NOMO-1 treated with dmso at 0.1 percent for 144 hours (cell line): ENCODE data around the gene PRR23E.

Experiments used
- DNase-seq: peaks from one replicate; lab custom pipeline; 2025; ENCODE audit not compliant: unreplicated experiment; lab: John Stamatoyannopoulos, UW

Gene PRR23E, protein sequence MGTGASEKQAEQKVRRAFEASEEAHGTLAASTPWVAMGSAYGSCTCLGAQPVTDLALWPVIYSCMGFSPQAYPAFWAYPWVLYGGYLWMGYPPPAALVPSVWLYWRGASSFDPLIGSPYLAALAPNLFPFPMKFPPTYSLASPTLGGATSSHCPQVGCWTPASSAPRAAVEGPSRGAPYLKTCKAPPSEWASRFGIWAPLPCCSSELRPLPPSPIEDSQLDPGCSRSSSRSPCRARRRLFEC

DNA sequence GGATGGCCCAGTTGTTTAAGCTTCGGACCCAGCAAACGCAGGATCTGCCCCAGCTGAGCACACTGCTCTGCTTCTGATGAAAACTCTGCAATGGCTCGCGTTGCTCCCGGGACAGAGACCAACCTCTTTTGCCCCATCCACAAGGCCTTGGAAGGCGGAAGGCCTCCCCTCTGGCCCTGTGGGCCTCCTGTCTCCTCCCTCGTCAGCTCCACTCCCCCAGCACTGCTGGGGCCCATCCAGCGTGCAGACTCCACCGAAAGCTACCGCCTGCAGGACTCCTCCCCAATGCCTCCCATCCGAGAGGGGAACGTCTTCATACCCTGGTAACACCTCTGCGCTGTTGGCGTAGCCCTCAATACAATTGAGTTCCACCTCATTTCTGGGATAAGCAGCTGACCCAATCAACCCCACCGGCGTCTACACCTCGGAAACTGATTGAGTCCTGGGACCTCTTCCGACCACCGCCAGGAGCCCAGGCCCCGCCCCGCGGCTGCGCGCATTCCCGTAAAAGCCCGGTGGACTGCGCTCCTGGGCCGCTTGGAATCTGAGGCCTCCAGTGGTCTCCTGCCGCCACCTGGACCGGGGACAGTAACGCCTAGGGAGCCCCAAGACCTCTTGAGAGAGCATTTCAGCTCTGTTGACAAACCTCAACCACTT, at the start of gene PRR23E:
PRR23E (plus strand) TSS at position 556 of the 657 bp plus-strand sequence. CDS start 3,555 bp downstream, outside the sequence.
- DNase-seq = no peak

DNA sequence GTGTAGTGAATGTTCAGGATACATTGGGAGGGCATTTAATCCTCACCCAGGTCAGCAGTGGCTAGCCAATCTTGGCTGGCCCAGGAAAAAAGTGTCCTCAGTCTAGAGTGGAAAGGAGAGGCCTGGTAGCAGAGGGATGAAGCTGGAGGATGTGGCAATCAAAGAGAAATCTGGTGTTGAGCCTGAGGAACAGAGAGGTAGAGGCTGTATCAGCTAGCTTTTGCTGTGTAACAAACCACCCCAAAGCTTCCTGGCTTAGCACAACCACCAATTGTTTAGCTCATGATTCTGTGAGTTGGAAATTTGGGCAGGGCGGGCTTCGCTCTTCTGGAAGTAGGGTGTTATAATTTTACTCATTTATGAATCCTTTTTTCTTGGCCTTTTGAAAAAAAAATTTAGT, 49.8 kb upstream of the PRR23E start:
- DNase-seq = no peak

GRCh38 chr3:127144631-127145030, 48.3 kb upstream of the PRR23E start:
- DNase-seq = no peak

DNA sequence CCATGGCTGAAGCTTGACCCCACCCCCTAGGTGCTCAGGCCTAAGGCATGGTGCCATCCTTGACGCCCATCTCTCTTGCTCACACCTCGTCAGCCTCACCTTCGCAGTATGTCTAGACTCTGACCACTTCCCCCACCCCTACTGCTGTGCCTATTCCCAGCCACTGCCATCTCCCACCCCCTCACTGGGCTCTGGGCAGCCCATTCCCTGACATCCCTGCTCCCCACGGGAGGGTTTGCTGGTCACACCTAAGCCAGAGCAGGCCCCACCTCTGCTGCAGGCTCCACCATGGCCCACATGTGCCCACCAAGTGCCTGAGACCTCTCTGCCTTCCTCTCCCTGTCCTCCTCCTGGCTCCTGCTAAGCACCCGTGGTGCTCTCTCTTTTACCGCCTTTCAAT, 47.7 kb upstream of the PRR23E start:
- no peak for DNase-seq

DNA sequence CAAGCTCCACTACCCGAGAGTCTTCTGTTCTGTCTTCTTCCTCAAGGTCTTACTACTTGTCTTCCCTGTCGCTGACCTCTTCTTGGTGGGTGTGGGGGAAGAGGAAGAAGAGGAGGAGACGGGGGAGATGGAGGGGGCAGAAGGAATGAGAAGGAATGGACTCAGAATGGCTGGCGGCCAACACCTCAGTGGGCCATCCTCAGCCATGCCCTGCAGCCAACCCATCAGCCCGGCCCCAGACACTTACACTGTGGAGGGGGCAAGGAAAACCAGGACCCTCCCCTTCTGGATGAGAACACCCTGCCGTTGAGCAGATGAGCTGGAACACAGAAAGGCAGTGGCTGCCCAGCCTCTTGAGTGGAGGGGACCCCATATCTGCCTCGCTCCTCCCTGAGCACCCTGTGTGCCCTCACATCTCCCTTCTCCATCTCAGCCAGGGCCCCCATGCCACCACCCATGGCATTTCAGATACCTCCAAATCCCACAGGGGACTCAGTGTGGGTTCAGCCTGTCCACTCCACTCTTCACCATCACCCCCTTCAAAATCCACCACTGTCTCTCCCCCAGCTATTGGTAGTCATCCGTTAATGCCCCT, 45.5 kb upstream of the PRR23E start:
- DNase-seq = no peak

GRCh38 chr3:127149621-127150310, 43.2 kb upstream of the PRR23E start:
- no peak for DNase-seq

DNA sequence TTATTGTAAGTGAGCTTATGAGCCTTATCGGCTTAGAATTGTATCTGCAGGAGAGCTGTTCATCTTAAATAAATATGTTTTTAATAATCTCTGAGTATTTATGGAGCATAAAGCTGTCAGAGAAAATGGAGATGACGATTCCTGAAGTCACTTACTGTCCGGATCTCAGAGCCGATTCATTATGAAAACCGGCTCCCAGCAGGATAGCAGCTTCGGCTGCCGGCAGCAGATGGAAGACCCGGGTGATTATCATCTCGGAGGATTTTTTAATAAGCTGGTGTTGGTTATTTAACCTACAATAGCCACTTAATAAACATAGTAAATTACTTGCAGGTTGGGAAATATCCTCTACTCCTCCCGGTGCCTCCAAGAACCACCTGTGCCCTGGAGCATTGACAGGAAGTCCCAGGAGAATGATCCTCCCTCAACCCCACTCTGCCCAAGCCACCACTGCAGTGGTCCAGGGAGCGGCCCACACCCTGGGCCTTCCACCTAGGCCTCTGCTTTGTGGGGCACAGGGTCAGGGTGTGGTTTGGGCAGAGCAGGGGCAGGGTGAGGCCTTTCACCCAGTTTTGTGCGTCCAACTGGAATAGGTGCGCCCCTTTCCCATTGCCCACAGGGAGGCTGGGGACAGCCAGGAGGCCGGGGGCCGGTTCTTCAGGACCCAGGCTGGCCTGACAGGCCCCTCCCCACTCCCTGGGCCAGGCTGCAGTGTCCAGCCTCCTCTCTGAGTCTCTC, 42.2 kb upstream of the PRR23E start:
- DNase-seq = no peak

DNA sequence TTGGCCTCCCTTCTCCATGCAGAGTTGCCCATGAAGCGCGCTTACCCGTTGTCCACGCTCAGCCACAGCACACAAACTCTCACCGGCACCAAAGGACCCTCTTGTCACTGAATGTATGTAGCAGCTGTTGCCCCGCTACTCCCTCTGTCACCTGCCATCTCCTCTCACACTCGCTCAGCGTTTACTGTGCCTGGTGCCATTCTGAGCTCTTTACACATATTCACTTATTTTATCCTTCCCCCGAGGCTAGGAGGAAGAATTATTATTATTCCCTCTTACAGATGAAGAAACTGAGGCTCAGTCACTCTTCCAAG, 41.7 kb upstream of the PRR23E start:
- DNase-seq = no peak

DNA sequence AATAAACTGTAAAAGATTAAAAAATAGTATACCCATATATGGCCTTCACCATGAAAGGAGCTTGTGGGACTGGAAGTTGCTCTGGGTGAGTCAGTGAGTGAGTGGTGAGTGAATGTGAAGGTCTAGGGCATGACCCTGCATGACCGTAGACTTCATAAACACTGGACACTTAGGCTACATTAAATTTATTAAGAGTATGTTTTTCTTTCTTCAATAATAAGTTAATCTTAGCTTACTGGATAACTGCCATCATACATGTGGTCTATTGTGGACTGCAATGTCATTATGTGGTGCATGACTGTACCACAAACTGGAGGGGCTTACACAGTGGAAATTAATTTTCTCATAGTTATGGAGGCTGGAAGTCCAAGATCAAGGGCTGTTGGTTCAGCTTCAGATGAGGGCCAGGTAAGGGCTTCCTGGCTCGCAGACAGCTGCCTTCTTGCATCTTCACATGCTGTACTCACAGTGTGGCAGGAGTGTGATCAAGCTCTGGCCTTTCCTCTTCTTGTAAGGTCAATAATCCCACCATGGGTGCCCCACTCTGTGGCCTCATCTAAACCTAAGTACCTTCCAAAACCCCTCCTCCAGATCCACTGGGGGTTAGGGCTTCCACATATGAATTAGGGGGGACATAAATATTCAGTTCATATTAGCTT, 40.8 kb upstream of the PRR23E start:
- no peak for DNase-seq

DNA sequence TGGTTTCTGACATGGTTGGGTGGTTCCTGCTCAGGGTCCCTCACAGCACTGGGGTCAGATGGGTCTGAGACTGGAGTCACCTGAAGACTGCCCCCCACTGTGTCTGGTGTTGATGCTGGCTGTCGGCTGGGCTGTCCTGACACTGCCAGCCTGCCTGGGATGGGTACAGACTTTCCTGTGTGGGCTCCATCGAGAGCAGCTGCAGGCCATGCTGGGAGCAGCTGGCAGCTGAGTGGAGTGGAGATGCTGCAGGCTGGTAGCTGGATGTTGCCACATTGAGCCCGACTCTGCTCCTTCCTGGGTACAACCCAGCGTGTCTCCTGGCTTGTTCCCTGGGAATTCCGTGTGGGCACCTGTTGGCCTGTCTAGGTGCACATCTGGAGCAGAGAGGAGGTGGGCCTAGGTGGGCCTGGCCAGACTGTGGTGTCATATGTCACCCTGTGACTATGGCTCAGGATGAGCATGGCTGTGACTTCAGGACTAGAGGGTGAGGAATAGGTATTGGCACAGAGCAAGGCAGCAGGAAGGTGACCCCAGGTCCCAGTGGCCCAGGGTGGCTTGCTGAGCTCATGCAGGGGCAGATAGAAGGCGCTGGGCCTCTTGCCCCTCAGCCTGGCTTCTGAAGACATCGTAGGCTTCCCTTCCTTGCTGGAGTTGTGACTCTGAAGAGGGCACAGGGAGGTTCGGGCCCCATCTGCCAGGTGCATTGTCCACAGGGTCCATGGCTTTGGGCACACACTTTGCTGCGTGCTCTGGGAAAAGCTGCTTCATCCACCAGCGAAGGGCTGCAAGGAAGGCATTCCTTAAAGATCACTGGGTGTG, 40.0 kb upstream of the PRR23E start:
- no peak for DNase-seq

GRCh38 chr3:127153506-127153815, 39.5 kb upstream of the PRR23E start:
- DNase-seq = no peak

DNA sequence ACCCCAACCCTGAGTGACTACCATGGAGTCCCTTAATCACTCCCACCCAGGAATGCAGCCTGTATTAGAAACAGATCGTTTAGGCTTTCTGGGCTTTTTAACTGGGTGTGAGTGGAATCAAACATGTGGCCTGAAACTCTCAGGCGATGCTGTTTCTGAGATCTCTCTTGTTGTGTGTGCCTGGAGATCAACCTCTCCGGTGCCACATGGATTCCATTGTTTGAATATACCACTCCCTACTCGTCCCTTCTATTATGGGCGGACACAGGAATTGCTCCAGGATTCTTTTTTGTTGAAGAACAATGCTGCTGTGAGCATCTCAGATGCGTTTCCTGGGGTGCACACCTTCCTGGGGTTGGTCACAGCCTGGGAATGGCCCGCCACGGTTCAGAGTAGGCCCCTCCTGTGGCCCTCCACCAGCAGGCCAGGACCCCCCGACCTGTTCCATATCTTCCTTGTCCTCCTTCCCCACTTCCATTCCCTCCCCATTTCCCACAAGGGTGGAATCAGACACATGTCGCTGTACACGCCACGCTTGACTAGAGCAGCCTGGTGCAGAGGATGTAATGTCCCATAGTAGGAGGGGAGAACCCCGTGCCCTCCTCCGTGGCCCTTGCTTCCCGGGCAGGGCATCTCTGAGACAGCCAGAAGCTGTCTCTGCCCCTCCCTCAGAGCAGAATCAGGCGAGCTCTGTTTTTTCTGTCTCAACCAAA, 36.4 kb upstream of the PRR23E start:
- DNase-seq = no peak

DNA sequence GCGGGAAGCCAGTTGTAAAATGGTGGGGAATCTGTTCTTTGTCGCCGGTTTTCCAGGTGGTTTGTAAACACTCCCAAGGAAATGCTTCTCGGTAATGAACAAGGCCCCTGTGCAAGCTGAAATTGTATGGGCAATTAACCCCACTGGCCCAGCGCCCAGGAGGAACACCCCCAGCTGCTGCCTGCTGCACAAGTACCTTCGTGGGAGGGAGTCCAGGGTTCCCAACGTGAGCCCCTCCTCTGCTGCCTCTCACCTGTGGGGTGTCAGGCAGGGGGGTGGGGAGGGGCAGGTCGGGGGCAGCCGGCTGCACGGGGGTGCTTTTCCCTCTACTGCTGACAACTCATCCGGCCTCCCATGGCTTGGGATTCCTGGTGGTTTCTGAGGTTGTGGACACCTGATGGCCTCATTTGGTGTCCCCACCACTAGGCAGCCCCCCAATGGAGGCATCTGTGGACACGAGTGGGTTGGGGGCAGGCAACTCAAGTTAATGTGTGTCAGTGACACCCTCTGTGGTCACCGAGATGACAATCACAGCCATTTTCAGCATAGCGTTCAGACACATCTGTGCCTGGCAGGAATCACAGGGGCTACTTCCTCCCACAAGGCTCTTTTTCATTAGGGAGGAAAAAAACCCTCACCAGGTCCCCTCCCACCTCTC, 35.6 kb upstream of the PRR23E start:
- no peak for DNase-seq

DNA sequence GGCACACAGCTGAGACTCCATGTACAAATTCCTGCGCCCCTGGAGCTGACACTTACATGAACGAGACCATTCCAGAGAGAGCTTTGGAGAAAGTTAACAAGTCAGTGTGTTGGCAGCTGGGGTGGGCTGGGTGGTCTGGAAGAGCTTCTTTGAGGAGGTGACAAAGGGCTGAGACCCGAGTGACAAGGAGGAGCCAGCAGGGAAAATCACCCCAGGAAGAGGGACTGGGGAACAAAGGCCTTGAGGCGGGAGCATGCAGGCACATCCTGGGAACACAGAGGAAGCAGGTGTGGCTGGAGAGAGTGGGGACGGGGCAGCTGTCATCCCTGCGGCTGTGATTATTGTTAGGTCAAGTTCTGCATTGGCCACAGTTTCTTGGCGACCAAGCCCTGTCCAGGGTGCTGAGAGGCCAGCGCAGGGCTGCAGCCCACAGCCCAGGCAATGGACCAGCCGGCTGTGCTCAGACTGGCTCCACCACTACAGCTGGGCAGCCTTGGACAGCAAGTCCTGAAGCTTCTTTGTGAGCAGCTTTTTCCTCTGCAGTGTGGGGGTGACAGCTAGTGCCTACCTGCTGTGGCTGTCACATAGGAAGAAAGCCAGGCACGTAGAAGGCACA, 34.2 kb upstream of the PRR23E start:
- no peak for DNase-seq

DNA sequence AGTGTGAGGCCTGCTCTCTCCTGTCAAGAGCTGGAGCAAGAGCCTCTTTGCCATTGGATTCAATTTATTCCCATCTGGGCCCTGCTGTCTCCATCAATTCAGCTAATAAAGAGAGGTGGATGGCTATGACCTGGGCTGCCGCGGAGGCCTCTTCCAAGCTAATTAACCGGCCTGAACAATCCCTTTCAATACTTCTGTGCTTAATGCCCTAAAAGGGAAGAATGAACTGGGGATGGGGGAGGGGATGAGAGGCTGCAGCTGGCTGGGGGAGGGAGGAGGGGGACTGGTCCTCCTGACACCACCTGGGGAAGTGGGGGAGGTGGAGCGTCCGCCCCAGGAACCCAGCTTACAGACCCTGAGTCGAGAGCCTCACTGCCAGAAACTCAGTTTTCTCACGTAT, 33.4 kb upstream of the PRR23E start:
- no peak for DNase-seq

GRCh38 chr3:127161236-127161635, 31.7 kb upstream of the PRR23E start:
- no peak for DNase-seq

DNA sequence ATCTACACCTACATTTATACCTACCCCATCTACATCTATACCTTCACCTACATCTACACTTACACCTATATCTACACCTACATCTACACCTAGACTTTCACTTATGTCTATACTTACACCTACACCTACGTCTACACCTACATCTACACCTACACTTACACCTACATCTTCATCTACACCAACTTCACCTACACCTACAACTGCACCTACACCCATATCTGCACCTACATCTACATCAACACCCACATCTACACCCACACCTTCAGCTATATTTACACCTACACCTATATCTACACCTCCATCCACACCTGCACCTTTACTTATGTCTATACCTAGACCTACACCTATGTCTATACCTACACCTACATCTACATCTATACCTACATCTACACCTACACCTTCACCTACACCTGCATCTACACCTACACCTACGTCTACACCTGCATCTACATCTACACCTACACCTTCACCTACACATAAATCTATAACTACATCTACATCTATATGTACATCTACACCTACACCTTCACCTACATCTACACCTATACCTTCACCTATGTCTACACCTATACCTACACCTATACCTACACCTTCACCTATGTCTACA, 30.9 kb upstream of the PRR23E start:
- no peak for DNase-seq

GRCh38 chr3:127162947-127163645, 29.8 kb upstream of the PRR23E start:
- DNase-seq = no peak
